Measurements from ENCODE around the gene METTL17.
A peak's percentile ranks its signal among the peaks of the same experiment; 100 is the strongest.
"Not testable (repeated sequence)": the region's sequence is repeated elsewhere in the genome, so short reads cannot be mapped to it uniquely, and the experiment has no call there.

The METTL17 gene

DNA sequence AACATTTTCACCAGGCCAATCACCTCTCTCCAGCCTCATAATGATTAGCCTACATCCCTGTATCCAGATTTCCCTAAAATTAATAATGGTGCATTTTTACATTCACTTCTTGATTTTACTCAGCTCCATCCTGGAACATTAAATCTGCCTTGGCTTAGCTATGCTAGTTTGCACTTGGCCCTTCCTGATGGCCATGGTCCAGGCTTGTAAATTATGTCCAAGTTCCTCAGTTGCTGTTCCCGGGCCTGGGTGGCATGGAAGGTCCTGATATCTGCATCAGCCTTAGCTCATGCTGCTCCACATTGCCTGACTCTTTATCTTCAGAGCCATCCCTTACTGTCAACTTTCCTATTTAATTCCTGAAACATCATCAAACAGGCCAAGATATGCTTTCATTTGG, 11.1 kb upstream of the METTL17 start:
- no peak overlapping the region for H3K4me3 ChIP-seq (ENCODE audit: low read depth, low read length)
- H3K36me3 ChIP-seq, result no peaks in the 10 kb centered on the region
- H3K27ac ChIP-seq, result no peak overlapping the region
- DNase-seq, result no peak
- TF ChIP-seq, protein P1, sequence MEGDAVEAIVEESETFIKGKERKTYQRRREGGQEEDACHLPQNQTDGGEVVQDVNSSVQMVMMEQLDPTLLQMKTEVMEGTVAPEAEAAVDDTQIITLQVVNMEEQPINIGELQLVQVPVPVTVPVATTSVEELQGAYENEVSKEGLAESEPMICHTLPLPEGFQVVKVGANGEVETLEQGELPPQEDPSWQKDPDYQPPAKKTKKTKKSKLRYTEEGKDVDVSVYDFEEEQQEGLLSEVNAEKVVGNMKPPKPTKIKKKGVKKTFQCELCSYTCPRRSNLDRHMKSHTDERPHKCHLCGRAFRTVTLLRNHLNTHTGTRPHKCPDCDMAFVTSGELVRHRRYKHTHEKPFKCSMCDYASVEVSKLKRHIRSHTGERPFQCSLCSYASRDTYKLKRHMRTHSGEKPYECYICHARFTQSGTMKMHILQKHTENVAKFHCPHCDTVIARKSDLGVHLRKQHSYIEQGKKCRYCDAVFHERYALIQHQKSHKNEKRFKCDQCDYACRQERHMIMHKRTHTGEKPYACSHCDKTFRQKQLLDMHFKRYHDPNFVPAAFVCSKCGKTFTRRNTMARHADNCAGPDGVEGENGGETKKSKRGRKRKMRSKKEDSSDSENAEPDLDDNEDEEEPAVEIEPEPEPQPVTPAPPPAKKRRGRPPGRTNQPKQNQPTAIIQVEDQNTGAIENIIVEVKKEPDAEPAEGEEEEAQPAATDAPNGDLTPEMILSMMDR (IDR thresholded peaks at IDR 0.05; ENCODE audit: low read depth, low read length), result no peak
- no peaks in the 10 kb centered on the region for H3K27me3 ChIP-seq (ENCODE audit: insufficient read depth, low read depth, severe bottlenecking)
- no peaks in the 10 kb centered on the region for H3K9me3 ChIP-seq (ENCODE audit: severe bottlenecking)

DNA sequence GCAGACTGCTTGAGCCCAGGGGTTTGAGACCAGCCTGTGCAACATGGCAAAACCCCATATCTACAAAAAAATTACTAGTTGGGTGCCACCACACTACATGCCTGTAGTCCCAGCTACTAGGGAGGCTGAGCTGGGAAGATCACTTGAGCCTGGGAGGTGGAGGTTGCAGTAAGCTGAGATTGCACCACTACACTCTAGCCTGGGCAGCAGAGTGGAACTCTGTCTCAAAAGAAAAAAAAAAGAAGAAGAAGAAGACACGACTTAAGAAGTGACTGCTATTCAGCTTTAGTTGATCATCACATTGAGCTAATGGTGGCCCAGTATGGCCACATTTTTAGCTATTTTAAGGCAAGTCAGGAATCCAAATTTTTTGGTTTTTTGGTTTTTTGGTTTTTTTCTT, 8.9 kb upstream of the METTL17 start:
- Histone ChIP-seq H3K36me3 (no peaks in the 10 kb centered on the region), H3K27me3 (ENCODE audit: insufficient read depth, low read depth, severe bottlenecking) (no peaks in the 10 kb centered on the region), H3K27ac (no peak overlapping the region), H3K9me3 (ENCODE audit: severe bottlenecking) (no peaks in the 10 kb centered on the region), H3K4me3 (ENCODE audit: low read depth, low read length) (no peak overlapping the region)
- no peak for DNase-seq
- TF ChIP-seq, protein P1 (IDR thresholded peaks at IDR 0.05; ENCODE audit: low read depth, low read length), result no peak

DNA sequence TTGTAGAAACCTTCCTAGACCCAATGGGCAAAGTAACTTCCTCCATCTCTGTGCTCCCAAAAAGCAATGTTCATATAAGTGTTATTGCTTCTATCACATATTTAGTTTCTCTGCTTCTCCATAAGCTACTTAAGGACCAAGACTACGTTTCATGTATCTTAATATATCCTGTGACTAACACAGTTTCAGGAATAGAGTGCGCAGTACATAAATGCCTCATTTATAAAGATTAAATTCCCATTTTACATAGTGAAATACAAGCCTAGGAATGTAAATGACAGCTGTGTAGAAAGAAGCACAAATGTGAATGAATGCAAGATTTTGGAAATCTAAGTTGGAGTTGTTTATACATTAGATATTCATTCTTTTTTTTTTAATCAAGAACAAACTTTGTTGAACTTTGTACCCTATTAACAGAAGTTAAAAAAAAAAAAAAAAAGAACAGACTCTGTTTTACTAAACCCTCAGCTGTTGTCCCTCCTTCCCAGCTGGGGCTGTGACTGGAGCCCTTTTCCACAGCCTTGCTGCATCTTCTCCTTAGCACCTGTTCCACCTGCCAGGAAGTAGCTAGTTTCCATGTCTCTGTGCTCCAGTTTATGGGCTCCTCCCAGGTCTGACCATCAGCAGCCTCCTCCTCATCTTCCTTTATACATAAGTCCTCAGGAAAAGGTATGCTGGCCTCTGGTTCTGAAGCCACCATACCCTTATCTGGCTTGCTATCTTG, 7.0 kb upstream of the METTL17 start:
- no peak for DNase-seq
- Histone ChIP-seq H3K9me3 (ENCODE audit: severe bottlenecking) (peaks cover 3% of the 10 kb centered on the region), H3K27me3 (ENCODE audit: insufficient read depth, low read depth, severe bottlenecking) (no peaks in the 10 kb centered on the region), H3K36me3 (no peaks in the 10 kb centered on the region), H3K27ac (no peak overlapping the region), H3K4me3 (ENCODE audit: low read depth, low read length) (no peak overlapping the region)
- TF ChIP-seq, protein P1 (IDR thresholded peaks at IDR 0.05; ENCODE audit: low read depth, low read length), result no peak

DNA sequence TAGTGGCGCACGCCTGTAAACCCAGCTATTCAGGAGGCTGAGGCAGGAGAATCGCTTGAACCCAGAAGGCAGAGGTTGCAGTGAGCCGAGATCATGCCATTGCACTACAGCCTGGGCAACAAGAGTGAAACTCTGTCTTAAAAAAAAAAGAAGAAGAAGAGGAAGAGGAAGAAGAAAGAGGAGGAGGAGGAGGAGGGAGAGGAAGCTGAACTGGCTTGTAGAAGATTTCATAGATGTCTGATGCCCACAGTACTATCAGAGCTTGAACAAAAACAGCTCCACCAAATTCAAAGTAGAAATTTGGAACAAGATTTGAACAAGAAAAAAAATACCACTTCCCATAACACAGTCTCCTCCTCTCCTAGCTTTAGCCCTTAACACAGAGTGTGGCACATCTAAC, 4.1 kb upstream of the METTL17 start:
- not testable (repeated sequence) for DNase-seq; H3K4me3 ChIP-seq (ENCODE audit: low read depth, low read length); H3K27me3 ChIP-seq (ENCODE audit: insufficient read depth, low read depth, severe bottlenecking); H3K27ac ChIP-seq; H3K9me3 ChIP-seq (ENCODE audit: severe bottlenecking); H3K36me3 ChIP-seq

DNA sequence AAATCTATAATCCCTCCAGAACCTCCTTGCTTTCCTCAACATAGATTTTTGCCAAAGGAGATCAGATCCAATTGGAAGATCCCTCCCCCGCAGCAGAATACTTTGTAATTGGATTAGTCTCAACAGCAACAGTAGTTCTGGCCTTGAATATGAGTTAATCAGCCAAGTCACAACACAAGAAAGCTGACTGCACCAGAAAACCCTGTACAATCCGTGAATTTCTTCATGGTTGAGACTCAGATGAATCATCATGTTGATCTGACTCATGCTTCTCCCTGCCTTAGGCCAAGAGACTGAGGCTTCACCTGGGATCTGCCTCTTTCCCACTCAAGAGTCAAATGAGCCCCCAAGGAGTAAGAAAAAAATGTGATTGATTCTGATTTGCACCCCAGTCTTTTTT, 3.0 kb upstream of the METTL17 start:
- no peaks in the 10 kb centered on the region for H3K27me3 ChIP-seq (ENCODE audit: insufficient read depth, low read depth, severe bottlenecking)
- no peak overlapping the region for H3K27ac ChIP-seq
- H3K36me3 ChIP-seq, result peaks cover 7% of the 10 kb centered on the region
- no peak for DNase-seq
- H3K4me3 ChIP-seq (ENCODE audit: low read depth, low read length), result no peak overlapping the region
- TF ChIP-seq, protein P1 (IDR thresholded peaks at IDR 0.05; ENCODE audit: low read depth, low read length), result no peak
- peaks cover 3% of the 10 kb centered on the region for H3K9me3 ChIP-seq (ENCODE audit: severe bottlenecking)

DNA sequence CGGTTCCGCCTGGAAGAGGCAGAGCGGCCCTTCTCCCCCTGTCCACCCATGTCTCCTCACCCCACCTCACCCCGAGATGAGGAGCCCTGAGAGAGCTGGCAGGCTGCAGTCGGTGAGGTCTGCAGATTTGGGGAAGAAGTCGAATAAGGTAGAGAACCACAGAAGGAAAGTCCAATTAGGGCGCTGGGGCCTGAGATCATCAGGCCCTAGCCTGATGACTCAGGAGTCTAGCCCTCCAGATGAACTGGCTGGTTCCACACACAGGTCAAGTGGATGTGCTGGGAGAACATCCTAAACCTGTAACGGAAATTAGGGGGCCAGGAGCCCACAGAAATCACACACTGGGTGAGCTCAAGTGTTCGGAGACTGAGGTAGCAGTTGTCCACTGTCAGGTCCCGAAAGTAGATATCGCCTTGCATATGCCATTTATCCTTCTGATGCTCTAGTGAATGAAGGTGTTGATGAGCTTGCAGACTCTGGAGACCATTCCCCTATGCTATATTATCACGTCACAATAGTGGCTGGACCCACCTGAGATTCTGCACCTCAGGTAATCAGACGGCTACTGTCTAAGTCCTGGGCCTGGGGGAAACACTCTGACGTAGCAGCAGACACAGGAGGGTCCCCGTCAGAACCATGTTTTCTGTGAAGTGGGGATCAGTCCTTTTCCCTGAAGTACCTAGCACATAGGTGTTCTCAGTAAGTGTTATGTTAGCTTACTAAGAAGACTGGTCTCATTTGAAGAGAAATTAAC, 886 bp upstream of the METTL17 start:
- peaks cover 3% of the 10 kb centered on the region for H3K9me3 ChIP-seq (ENCODE audit: severe bottlenecking)
- no peaks in the 10 kb centered on the region for H3K27me3 ChIP-seq (ENCODE audit: insufficient read depth, low read depth, severe bottlenecking)
- H3K4me3 ChIP-seq (ENCODE audit: low read depth, low read length), result peak overlapping the region; percentile 85
- DNase-seq, result no peak
- TF ChIP-seq, protein P1 (IDR thresholded peaks at IDR 0.05; ENCODE audit: low read depth, low read length), result no peak
- peaks cover 28% of the 10 kb centered on the region for H3K36me3 ChIP-seq
- H3K27ac ChIP-seq, result no peak overlapping the region
